ENCODE measurements around the gene SP8.
"Not testable (repeated sequence)": the region's sequence is repeated elsewhere in the genome, so short reads cannot be mapped to it uniquely, and the experiment has no call there.

Gene SP8

DNA sequence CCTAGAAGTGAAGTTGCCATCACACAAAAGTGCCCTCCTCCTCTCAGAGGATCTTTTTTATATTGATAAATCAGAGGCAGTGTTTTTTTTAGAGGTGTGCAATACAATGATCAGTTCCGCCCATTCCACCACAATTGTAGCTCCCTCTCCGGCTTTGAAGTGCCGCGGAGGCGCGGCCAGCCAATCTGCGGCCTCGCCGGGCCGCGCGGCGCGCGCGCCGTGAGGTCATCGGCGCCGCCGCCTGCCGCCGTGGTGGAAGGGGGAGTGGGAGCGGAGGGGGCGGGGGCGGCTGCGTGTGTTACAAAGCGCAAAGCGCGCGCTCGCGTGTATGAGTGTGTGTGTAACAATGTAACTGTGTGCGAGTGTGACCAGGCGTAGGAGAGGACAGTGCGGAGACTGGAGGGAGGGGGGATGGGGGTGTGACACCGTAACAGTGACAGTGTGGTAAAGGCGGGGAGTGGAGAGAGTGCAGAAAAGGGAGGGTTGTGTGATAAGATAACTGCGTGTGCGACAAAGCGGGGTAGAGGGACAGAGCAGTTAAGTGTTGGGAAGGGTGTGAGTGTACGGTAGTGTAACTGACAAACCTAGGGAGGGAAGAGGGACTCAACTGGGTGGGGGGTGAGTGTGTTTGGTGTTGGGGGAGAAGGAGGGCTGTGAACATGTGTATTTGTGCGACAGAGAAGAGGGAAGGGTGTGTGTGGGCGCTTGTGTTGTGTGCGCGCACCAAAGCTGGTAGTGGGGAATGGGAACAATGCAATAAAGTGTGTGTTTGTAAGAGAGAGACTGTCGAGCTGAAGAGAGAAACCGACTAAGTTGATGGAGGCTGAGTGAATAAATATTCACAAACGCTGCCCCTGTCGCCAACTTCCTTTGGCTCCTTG lies at the start of gene SP8:
Gene SP8 (minus strand): TSS at position 108 of the 881 bp plus-strand sequence. CDS start 88 bp downstream, at position 20.
- no peak for DNase-seq (ENCODE audit: low spot score)

DNA sequence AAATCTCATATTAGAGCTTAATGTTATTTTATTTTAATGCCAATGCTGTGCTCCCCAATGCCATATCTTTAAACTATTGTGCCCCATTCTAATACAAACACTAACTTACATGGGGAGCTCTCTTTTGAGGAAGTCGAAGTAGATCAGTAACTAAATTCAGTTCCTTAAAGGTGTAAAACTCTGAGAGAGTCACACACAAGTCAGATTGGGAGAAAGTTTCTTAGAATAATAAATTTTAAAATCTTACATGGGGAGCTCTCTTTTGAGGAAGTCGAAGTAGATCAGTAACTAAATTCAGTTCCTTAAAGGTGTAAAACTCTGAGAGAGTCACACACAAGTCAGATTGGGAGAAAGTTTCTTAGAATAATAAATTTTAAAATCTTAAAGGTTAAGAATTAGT lies 49.7 kb upstream of the SP8 start:
- not testable (repeated sequence) for DNase-seq (ENCODE audit: low spot score)

DNA sequence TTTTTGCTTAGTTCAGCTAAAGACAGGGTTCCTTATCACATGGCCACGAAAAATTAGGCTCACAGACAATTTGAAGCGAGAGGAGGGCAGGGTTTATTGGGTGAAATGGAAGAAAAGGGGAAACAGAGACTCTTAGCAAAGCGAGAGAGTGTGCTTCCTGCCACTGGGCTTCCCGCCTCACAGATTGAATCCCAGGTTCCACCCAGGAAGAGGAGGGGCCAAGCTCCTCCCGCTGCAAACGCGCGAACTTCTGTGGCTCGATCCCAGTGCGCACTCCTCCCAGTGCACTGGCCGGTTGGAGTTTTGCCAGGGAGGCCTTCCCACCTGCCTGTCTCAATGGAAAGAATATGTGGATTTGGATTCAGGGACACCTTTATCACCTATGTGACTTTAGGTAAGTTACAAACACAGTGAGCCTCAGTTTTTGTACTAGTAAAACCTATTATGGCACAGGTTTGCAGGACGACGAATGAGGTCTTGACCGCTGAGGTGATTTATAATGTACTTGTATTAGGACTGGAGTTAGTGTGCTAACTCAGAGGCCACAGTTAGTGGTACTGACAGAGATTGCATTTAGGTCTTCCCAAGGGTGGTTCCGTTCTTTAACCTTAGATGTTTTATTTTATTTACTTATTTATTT lies 48.5 kb upstream of the SP8 start:
- DNase-seq (ENCODE audit: low spot score) = no peak

DNA sequence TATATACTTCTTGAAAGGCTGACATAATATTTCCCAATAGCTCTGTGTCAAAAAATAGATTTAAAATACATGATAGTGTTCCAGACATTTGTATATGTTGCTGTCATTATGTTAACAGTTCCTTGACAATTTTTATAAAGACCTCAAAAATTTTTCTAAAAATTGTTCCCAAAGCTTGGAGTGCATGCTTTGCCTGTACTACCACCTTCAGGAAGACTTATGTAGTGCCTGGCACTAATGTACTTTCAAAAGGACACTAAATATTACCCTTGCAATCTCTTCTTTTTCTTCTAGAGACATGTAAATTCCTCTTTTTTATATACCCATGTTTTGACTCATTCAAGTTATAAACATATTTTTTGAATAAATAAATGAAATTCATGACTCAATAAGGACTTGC lies 48.0 kb upstream of the SP8 start:
- DNase-seq (ENCODE audit: low spot score) = no peak

DNA sequence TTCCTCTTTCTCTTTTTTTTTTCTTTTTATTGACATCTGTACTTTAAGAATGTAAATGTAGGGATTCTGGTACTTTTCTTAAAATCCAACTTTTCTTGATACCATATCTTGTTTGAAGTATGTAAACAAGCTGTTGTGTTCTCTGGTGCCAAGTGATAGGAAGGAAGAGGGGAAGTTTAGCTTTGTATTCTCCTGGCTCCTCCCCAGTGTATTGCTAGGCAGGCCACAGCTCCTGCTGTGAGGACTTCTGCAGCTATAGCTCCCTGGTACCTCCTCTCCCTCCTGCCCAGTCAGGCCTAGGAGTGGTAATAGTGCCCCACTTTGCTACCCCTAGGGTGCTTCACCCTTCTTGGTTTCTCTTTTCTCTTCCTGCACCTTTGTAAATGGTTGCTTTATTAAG lies 45.3 kb upstream of the SP8 start:
- no peak for DNase-seq (ENCODE audit: low spot score)

DNA sequence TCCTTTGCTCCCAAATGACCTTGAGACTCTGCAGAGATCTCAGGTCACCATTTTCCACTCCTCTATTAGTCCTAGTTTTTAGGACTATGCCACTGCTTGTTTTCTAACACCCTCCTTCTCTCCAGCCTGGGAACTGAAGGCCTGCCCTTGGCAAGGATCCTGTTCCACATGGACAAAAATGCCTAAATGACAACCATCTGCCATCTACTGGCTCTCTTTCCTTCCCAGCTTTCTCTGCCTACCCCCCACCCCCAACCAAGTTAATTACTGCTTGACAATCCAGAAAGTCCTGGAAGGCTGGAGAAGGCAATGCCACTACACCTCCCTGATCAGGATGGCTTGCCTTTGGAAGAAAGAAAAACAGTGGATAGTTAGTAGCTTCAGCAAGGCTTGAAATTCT lies 44.8 kb upstream of the SP8 start:
- no peak for DNase-seq (ENCODE audit: low spot score)

GRCh38 chr7:20828947-20829346 lies 42.3 kb upstream of the SP8 start:
- no peak for DNase-seq (ENCODE audit: low spot score)

- DNase-seq (ENCODE audit: low spot score) = no peak
Observed at GRCh38 chr7:20827172-20827571, 40.5 kb upstream of the SP8 start.

DNA sequence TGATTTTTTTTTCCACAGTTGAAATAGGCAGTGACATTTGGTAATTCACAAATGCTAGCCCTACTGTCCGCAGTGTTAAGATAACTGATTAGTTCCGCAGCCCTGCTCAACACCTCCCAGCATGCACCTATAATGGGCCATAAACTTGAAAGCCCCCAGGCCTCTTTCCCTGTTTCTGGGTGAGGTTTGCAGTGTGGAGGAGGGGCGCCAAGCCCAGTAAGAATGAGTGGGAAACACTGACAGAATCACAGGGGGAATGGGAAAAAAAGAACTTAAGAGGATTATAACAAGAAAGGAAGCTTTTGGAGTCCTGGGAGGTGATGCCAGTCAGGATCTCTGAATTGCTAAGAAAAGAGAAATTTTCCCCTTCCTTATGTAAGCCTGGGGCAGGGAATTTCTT lies 39.6 kb upstream of the SP8 start:
- no peak for DNase-seq (ENCODE audit: low spot score)

DNA sequence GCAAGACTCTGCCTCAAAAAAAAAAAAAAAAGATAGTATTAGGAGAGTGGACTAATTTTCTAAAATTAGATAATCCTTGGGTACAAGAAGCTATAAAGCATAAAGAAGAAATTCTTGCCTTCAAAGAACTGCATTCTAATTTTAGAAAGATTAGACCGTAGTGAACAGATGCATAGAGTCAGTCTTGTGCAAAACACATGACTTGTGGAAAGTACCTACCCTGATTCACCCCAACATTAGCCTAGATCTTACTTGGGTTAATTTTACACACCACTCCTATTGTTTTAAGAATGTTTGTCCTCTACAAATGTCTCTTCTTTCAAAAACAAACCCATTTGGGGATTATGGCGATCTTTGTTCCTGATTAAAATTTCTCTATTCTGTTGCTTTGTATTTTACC lies 38.9 kb upstream of the SP8 start:
- DNase-seq (ENCODE audit: low spot score) = no peak

DNA sequence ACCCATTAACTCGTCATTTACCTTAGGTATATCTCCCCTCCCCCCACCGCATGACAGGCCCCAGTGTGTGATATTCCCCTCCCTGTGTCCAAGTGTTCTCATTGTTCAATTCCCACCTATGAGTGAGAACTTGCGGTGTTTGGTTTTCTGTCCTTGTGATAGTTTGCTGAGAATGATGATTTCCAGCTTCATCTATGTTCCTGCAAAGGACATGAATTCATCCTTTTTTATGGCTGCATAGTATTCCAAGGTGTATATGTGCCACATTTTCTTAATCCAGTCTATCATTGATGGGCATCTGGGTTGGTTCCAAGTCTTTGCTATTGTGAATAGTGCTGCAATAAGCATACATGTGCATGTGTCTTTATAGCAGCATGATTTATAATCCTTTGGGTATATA lies 34.7 kb upstream of the SP8 start:
- not testable (repeated sequence) for DNase-seq (ENCODE audit: low spot score)

- DNase-seq (ENCODE audit: low spot score) = no peak
Observed at GRCh38 chr7:20816372-20816959, 29.8 kb upstream of the SP8 start.

DNA sequence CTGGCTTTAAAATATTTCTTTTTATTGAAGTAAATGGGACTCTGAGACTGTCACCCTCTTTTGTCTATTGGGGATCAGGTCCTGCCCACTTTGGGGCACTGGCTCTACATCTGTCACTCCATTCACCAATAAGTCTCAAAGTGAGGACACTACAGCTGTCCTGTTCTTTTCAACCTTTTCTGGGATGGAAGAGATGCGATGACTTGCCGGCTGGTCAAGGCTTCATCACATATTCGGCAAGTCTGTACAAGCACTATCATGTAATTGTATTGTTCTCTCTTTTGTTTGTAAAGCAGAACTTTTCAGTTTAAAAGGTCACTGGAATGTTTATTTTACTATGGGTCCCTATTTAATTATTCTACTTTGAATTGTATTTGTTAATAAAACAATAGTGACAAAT lies 17.7 kb upstream of the SP8 start:
- DNase-seq (ENCODE audit: low spot score) = no peak

- no peak for DNase-seq (ENCODE audit: low spot score)
Observed at GRCh38 chr7:20799566-20800366, 13.1 kb upstream of the SP8 start.

- no peak for DNase-seq (ENCODE audit: low spot score)
Observed at GRCh38 chr7:20798694-20799121, 12.0 kb upstream of the SP8 start.

- DNase-seq (ENCODE audit: low spot score) = no peak
Observed at GRCh38 chr7:20798081-20798693, 11.5 kb upstream of the SP8 start.

DNA sequence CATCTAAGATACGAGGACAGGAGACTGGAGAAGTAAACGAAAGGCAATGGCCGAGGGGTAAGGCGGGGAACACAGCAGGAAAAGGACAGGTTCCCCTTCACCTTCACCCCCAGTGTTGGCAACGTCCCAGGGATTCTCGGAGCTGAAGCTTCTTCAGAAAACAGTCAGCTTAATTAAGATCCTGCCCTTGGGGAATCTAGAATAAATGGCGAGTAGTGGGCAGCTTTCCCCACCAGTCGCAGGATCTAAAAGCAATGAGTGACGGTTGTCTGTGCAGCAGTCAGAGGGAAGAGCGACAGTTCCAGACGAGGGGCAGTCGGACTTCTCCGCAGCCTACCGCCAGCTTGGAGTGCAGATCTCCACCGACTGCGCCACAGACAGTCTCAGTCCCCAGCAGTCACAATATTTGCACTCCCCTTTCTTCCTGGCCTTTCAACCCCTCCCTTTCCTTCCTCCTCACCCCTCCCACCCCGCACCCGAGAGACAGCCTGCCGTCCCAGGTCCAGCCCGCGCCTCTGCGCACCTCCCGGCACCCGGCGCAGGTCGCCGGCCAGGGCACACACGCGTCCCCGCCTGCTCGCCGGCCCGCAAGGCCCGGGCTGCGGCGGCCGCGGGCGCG lies 10.9 kb upstream of the SP8 start:
- DNase-seq (ENCODE audit: low spot score) = no peak

- no peak for DNase-seq (ENCODE audit: low spot score)
Observed at GRCh38 chr7:20797042-20797461, 10.4 kb upstream of the SP8 start.

DNA sequence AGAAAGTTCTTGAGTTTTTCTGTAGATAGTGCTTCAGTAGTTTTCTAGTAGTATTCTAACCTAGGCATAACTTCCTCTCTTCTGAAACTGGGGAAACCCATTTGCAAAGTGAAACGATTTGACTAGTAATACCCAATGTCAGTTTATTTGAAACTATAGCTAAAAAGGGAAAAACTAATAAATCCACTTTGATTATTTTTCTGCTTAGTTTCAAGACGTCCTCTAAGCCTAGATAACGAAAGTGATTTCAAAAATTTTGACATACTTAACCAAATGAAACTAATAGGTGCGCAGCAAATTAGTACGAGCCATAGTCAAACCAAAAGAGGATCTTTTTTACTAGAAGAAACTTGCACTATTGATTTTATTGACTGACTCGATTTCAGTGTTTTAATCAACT lies 9.8 kb upstream of the SP8 start:
- DNase-seq (ENCODE audit: low spot score) = no peak

- no peak for DNase-seq (ENCODE audit: low spot score)
Observed at GRCh38 chr7:20795881-20796280, 9.2 kb upstream of the SP8 start.

- no peak for DNase-seq (ENCODE audit: low spot score)
Observed at GRCh38 chr7:20795361-20795760, 8.7 kb upstream of the SP8 start.

All from globus pallidus (tissue), 1 donor.